ENCODE results near the gene PRKAR1B.

Gene PRKAR1B

DNA sequence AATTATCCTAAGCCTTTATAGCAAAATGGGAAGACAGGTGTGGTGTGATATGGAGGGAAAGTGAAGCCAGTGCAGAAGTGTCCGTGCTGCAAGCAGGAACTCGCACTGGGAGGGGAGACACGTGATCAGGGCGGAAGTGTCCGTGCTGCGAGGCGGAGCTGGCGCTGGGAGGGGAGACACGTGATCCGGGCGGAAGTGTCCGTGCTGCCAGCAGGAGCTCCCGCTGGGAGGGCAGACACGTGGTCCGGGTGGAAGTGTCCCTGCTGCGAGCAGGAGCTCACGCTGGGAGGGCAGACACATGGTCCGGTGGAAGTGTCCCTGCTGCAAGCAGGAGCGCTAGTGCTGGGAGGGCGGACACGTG, 40.5 kb upstream of the PRKAR1B start:
- peak overlapping the region; percentile 49 for H3K4me3 ChIP-seq (ENCODE audit: low read depth, low read length)
- peak; percentile 99 for DNase-seq (ENCODE audit: low read depth)
- TF ChIP-seq, protein P1, sequence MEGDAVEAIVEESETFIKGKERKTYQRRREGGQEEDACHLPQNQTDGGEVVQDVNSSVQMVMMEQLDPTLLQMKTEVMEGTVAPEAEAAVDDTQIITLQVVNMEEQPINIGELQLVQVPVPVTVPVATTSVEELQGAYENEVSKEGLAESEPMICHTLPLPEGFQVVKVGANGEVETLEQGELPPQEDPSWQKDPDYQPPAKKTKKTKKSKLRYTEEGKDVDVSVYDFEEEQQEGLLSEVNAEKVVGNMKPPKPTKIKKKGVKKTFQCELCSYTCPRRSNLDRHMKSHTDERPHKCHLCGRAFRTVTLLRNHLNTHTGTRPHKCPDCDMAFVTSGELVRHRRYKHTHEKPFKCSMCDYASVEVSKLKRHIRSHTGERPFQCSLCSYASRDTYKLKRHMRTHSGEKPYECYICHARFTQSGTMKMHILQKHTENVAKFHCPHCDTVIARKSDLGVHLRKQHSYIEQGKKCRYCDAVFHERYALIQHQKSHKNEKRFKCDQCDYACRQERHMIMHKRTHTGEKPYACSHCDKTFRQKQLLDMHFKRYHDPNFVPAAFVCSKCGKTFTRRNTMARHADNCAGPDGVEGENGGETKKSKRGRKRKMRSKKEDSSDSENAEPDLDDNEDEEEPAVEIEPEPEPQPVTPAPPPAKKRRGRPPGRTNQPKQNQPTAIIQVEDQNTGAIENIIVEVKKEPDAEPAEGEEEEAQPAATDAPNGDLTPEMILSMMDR (conservative IDR thresholded peaks at IDR 0.05; ENCODE audit: low read depth, low read length): no peak

DNA sequence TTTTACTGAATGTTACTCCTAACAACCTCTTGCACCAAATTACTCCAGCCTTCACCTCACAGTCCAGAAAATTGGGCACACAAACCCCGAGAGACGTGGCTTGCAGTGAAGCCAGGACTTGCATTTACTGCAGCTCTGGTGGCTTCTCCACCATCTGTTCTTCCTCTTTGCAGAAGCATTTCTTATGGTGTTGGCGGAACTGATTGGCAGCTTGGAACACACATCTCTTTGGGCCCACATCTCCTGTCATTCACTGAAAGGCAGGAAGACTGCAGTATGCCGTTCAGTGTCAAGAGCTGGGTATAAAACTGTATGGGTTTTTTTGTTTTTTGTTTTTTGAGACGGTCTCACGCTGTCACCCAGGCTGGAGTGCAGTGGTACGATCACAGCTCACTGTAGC, 38.3 kb upstream of the PRKAR1B start:
- DNase-seq (ENCODE audit: low read depth): no peak
- no peak overlapping the region for H3K4me3 ChIP-seq (ENCODE audit: low read depth, low read length)
- TF ChIP-seq, protein P1 (conservative IDR thresholded peaks at IDR 0.05; ENCODE audit: low read depth, low read length): no peak

DNA sequence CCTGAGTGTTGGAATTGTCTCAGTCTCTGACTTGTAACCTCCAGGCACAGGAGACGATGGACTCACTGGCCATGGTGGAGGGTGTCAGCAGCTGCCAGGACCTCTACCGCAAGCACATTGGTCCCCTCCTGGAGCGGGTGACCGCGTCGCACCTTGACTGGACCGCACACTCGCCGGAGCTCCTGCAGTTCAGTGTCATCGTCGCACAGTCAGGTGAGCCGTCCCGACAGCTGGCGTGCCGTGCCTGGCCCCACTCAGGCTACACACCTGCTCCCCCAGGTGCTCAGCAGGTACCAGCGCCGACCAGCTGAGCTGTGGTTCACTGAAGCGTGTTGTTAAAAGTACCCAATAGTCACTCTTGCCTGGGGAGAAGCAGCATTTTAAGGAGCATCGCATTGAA, 36.7 kb upstream of the PRKAR1B start:
- TF ChIP-seq, protein P1 (conservative IDR thresholded peaks at IDR 0.05; ENCODE audit: low read depth, low read length): no peak
- DNase-seq (ENCODE audit: low read depth): no peak
- no peak overlapping the region for H3K4me3 ChIP-seq (ENCODE audit: low read depth, low read length)

DNA sequence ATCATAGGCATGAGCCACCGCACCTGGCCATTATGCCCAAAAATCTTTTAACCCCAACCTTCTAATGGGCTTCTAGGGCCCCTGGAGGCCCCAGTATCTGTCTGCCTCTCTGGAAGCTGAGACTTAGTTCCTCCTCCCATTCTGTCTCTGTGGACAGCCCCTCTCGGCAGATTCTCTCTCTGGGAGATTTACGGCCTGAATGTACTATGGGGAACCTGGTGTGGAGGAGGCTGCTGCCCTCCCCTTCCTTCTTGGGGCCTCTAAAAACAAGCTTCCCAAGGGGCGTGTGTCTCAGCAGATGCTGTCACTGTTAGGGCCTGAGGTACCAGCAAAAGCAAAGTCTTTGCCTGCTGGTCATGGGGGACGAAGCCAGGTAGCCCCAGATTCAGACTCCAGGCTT, 35.8 kb upstream of the PRKAR1B start:
- TF ChIP-seq, protein P1 (conservative IDR thresholded peaks at IDR 0.05; ENCODE audit: low read depth, low read length): no peak
- no peak for DNase-seq (ENCODE audit: low read depth)

DNA sequence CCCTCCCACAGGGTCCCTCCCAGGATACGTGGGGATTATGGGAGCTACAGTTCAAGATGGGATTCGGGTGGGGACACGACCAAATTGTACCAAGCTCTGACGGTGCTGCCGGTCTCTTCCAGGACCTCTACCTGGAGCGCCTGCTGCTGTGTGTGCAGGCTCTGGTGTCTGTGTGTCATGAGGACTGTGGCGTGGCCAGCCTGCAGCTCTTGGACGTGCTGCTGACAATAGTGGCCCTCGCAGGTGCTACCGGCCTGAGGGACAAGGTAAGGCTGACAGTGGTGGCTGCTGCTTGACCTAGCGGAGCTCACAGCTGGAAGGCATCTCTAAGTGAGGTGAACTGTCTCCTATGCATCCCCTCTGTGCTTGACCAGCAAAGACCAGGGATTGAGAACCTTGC, 34.5 kb upstream of the PRKAR1B start:
- TF ChIP-seq, protein P1 (conservative IDR thresholded peaks at IDR 0.05; ENCODE audit: low read depth, low read length): no peak
- H3K4me3 ChIP-seq (ENCODE audit: low read depth, low read length): no peak overlapping the region
- no peak for DNase-seq (ENCODE audit: low read depth)

More for the DNA sequence above, 35.8 kb upstream of the PRKAR1B start:
- no peak overlapping the region for H3K4me3 ChIP-seq (ENCODE audit: low read depth, low read length)

DNA sequence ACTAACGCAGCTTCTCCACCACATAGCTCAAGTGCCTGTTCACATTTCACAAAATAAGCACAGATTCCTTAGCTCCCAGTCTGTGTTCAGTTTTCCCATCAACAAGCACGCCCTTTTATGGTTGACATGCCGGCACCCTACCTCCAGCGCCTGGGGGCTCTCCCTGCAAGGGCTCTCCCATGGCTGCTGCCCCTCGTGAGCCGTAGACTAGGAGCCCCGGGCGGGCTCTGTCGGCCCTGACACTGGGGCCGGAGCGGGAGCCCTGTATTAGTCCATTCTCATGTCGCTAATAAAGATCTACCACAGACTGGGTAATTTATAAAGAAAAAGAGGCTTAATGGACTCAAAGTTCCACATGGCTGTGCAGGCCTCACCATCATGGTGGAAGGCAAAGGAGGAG, 34.0 kb upstream of the PRKAR1B start:
- no peak for DNase-seq (ENCODE audit: low read depth)
- H3K4me3 ChIP-seq (ENCODE audit: low read depth, low read length): no peak overlapping the region
- TF ChIP-seq, protein P1 (conservative IDR thresholded peaks at IDR 0.05; ENCODE audit: low read depth, low read length): no peak

DNA sequence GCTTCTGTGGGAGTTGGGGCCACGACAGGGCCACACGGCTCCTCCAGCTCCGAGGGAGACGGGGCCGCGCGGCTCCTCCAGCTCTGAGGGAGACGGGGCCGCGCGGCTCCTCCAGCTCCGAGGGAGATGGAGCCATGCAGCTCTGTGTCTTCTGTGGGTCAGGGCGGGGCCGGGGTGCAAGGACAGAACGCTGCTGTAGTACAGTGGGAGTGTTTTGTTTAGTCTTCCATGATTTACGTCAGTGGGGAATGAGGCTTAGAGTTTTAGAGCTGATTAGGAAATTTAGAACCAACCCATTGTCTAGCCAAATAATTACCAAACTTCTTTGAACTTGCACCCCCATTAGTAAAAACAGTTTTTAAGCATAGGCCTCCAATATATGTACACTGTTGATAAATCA, 32.9 kb upstream of the PRKAR1B start:
- TF ChIP-seq, protein P1 (conservative IDR thresholded peaks at IDR 0.05; ENCODE audit: low read depth, low read length): no peak
- DNase-seq (ENCODE audit: low read depth): no peak
- no peak overlapping the region for H3K4me3 ChIP-seq (ENCODE audit: low read depth, low read length)
